NCI-H2107 treated with DMSO at 0.1 percent for 48 hours (cell line): Measurements from ENCODE around the gene CC2D1B.

Source experiments
- DNase-seq: peaks from one replicate; lab custom pipeline; 2025; ENCODE audit not compliant: unreplicated experiment; lab: John Stamatoyannopoulos, UW

CC2D1B gene

GRCh38 chr1:52360595-52360968, 5.4 kb downstream of the CC2D1B start:
- no peak for DNase-seq

DNA sequence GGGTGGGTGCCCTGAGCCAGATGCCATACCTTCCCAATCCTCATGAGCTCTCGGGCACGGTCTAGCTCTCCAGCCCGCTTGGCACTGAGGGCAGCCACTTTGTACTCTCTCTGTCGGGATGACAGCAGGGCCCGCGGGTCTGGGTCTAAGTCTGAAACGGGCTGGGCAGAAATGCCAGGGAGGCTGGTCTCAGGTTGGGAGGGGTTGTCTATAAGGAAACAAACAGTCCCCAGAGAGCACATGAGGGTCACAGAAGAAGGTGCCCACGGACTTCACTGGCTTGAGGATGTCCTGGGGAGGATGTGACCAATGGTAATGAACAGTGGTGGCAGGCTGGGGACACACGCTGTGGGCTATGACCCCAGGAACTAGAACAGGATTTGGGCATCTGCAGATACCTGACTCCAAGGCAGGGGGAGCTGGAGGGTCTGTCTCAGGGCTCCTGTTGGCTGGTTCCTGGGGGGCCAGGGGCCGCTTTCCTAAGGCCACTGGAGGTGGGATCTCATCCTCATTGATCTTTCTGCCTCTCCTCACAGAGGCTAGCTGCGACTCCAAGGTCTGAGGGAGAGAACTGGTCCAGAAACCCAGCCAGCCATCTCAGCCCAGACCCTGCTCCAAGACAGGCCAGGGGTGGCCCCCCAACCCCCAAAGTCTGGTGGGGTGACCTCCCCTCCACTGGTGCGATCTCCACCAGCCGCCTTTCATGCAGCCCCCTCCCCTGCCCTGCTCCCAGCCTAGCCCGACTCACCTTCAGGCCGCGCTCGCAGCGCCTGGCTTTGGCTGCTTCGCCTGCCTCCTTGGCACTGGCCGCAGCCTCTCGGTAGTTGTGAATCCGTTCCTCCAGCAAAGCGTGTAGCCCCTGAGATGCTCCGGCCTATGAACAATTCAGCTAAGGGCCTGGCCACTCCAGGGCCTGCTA, 6.1 kb downstream of the CC2D1B start:
- no peak for DNase-seq

GRCh38 chr1:52358851-52359497, 7.0 kb downstream of the CC2D1B start:
- no peak for DNase-seq

GRCh38 chr1:52357397-52357796, 8.6 kb downstream of the CC2D1B start:
- no peak for DNase-seq

DNA sequence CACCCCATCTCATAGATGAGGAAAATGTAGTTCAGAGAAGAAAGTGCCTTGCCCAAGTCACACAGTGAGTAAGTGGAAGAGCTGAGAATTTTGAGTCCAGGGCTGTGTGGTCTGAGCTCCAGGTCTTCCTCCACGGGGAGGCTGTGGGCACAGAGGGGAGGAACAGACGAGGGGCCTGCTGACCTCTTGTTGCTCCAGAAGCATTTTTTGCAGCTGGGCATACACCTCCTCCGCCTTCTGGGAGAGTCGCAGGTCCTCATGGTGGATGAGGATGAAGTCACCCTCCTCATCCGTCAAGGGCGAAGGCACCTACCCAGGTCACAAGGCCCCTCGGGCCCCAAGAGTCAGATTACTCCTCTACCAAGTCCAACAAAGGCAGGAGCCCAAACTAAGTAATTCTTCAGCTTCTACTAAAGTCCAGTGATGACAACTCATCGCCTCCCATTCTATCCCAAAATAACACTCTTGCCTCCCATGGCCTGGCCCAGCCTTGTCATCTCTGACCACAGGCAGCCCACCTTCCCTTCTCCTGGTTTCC, 9.1 kb downstream of the CC2D1B start:
- DNase-seq: no peak

DNA sequence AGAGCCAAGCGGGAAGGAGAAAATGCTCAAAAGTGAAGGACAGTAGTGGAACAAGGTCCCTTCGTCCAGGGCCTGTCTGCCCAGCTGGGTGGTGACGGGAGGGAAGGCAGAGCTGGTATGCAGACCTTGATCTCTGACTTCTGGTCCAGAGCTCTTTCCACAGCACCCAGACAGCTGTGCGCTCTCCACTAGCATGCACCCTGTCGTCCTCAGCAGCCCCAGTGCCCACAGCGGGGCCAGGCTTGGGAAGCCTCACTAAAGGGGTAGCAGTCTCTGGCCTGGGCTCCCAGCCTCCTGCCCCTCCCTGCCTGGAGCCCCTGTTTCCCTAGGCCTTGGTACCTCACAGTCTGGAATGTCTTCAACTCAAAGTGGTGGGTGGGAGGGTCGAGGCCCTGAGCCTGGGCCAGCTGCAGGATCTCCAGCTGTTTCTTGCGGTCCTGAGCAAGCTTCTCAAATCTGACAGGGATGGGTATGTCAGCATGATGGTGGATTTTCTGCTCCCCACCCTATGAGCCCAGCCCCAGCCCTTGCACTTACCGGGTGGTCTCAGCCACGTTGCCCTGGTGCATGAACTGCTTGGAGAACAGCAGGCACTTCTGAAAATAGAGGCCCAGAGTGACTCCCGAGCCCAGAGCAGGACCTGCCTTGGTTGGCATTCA, 10.0 kb downstream of the CC2D1B start:
- DNase-seq: no peak

GRCh38 chr1:52355436-52355835, 10.6 kb downstream of the CC2D1B start:
- no peak for DNase-seq

DNA sequence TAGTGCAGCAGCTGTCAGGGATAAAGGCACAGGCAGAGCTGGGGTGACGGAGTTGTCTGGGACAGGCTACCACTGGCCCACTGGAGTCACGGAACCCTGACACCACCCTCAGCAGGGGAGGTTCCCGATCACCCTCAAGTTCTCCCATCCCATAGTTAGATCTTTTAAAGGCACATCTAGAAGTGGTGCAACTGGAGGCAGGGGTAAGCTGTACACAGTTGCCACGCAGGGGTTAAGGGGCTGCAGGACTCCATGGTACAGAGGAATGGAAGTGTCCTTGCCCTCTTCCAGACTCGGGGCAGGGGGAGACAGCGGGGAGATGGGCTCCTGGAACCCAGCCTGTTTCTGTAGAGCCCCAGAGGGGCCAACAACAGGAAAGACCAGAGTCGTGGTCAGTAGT, 13.3 kb downstream of the CC2D1B start:
- no peak for DNase-seq

GRCh38 chr1:52348704-52349300, 17.2 kb downstream of the CC2D1B start:
- no peak for DNase-seq

DNA sequence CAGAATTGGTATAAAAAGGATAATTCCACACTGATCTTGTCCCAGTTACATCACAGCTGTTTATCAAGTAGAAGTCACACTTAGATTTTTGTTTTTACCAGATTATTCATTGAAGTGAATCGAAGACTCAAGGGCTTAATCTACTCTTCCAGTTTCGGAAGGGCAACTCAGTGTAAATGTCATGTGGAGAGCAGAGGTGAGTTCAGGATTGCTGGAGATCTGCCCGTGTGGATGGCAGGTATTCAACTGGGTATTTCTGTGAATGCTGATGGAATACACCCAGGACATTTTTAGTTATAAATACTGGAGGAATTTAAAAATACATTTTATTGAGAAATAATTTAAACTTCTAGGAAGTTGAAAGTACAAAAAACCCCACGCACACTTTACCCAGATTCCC, 19.4 kb downstream of the CC2D1B start:
- no peak for DNase-seq

DNA sequence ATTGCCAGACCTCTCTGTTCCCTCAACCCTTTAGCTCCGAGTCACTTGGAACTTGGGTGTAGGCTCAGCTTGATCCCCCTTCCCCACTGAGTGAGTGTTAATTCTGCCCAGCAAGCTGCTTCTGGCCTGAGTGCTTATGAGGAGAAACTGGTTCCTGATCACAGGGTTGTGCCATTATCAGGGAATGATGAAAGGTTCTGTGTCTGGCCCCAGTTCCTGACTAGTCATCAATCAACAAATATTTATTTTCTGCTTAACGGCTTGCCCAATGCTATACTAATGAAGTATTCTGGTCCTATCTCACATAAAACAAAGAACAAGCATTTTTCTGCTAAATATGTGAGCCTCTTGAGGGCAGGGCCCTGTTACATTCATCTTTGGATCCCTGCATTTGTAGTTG, 20.8 kb downstream of the CC2D1B start:
- no peak for DNase-seq

GRCh38 chr1:52343979-52344378, 22.0 kb downstream of the CC2D1B start:
- no peak for DNase-seq

GRCh38 chr1:52341655-52342260, 24.2 kb downstream of the CC2D1B start:
- DNase-seq: no peak

- peak; percentile 41 for DNase-seq
Measured at GRCh38 chr1:52337439-52337838, 28.6 kb downstream of the CC2D1B start.

DNA sequence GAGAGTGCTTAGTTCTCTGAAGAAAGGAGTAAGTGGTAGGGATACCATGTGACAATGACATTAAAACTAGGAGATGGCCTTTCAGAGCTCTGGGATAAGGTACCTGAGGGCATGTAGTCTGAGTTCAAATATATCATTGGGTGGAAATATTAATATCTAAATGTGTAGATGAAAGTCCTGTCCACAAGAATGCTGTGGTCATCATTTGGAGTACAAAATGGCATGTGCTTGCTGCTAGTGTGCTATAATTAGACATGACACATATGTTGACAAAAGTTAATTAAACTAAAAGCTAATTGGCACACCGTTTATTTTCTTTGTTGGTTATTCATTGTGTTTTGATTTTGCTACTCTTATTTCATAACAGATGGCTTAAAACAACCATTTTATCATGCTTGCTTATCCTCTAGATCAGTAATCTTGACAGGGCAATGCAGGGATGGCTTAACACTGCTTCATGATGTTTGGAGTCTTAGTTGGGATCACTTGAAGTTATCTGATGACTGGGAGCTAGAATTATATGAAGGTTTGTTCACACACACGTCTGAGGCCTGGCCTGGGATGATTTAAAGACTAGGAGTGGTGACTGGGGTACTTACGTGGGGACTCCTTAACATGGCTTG, 31.0 kb downstream of the CC2D1B start:
- no peak for DNase-seq

- DNase-seq: no peak
Measured at GRCh38 chr1:52332411-52332810, 33.6 kb downstream of the CC2D1B start.

- DNase-seq: no peak
Measured at GRCh38 chr1:52328615-52329014, 37.4 kb downstream of the CC2D1B start.

- DNase-seq: no peak
Measured at GRCh38 chr1:52325786-52326185, 40.2 kb downstream of the CC2D1B start.

- DNase-seq: peak; percentile 66
Measured at GRCh38 chr1:52323731-52324130, 42.3 kb downstream of the CC2D1B start.

- DNase-seq: no peak
Measured at GRCh38 chr1:52321061-52321460, 44.9 kb downstream of the CC2D1B start.
